OCI-LY3 (cell line): ENCODE data around the gene CIZ1.

Source experiments
- CTCF ChIP-seq: fragments of 200-600, 300-600 bp; sonication (generic); IDR thresholded peaks from 2 replicates; pipeline ENCODE4 v1.5.1; 2014; ENCODE audit warnings: antibody characterized with exemption, low read length, low read depth
- EZH2phosphoT487 ChIP-seq: fragments of 200-600 bp; shearing (Covaris generic); IDR thresholded peaks from 2 replicates; pipeline ENCODE4 v1.6.1; 2018; ENCODE audit warnings: antibody characterized with exemption, mixed run types, low read depth

- TF ChIP-seq CTCF: no peak
- no peak for TF ChIP-seq EZH2phosphoT487
These were observed 33.5 kb upstream of the CIZ1 start for GRCh38 chr9:128224877-128225276.
